ENCODE results near the gene TBC1D22A. TPM values are rescaled to one million over a fixed set of nuclear protein-coding genes. Genes with fewer than 3 reads are reported as not detected.

The TBC1D22A gene
- total RNA-seq, 1 experiment from 2014 or later: 20.9 TPM

GRCh38 chr22:47063606-47064005 is 301.2 kb downstream of the TBC1D22A start:
- Histone ChIP-seq H4K20me1 (ENCODE audit: insufficient read depth) (no peaks in the 10 kb centered on the region), H3K4me2 (ENCODE audit: low read length) (no peak overlapping the region), H3K27ac (ENCODE audit: low read depth, low read length) (no peak overlapping the region), H3K9me3 (ENCODE audit: control insufficient read depth in 1 of 2, insufficient read depth in 1 of 2, low read depth in 1 of 2, low read length in 2 of 2) (no peaks in the 10 kb centered on the region), H3K79me2 (ENCODE audit: insufficient read depth, low read length) (no peaks in the 10 kb centered on the region), H3K27me3 (ENCODE audit: insufficient read depth, low read length) (no peaks in the 10 kb centered on the region), H3K4me3 (replicated peaks in 1 of 2; ENCODE audit: low read depth in 1 of 2, low read length in 2 of 2) (no peak overlapping the region), H3K4me1 (ENCODE audit: control insufficient read depth in 1 of 2, insufficient read depth in 2 of 2, low read length in 2 of 2) (no peaks in the 10 kb centered on the region), H3K36me3 (ENCODE audit: control insufficient read depth in 1 of 2, insufficient read depth in 2 of 2, low read length in 2 of 2) (no peaks in the 10 kb centered on the region), H3K9ac (ENCODE audit: low read length) (no peak overlapping the region), H3K9me2 (ENCODE audit: insufficient read depth) (no peaks in the 10 kb centered on the region), H2AFZ (ENCODE audit: low read depth, low read length, poor library complexity, severe bottlenecking) (no peak overlapping the region)
- DNase-seq (ENCODE audit: low read depth, low spot score) (no peak), ATAC-seq (no peak)
- ChIA-PET RAD21 (ENCODE audit: low non-redundant PET in 1 of 2, low total read pairs in 2 of 2, uncharacterized antibody in 2 of 2, unreplicated experiment in 2 of 2) (no interaction called here), POLR2A (no interaction called here), CTCF (no interaction called here)
- BruUV-seq (replicated peaks): no TSS peak
- no peak for TF ChIP-seq SIN3A (IDR thresholded peaks at IDR 0.05; ENCODE audit: low read depth)
- no peak for TF ChIP-seq YY1 (IDR thresholded peaks at IDR 0.05; ENCODE audit: extremely low read depth, insufficient replicate concordance, low read depth, low read length)
- TF ChIP-seq POLR2AphosphoS5 (IDR thresholded peaks at IDR 0.05; ENCODE audit: low read depth, low read length): no peak
- TF ChIP-seq ZNF274 (IDR thresholded peaks at IDR 0.05; ENCODE audit: low read depth, low read length): no peak
- TF ChIP-seq EGR1 (IDR thresholded peaks at IDR 0.05; ENCODE audit: low read depth): no peak
- TF ChIP-seq JUND (IDR thresholded peaks at IDR 0.05): no peak
- no peak for TF ChIP-seq TCF7L2 (IDR thresholded peaks at IDR 0.05; ENCODE audit: borderline replicate concordance, extremely low read depth, insufficient read depth, insufficient read length)
- TF ChIP-seq CBX3 (IDR thresholded peaks at IDR 0.05; ENCODE audit: low read depth): no peak
- no peak for TF ChIP-seq CTCF (IDR thresholded peaks at IDR 0.05 in 2 of 3, conservative IDR thresholded peaks at IDR 0.05 in 1 of 3; ENCODE audit: borderline replicate concordance in 1 of 3, insufficient read depth in 1 of 3, low read depth in 2 of 3, low read length in 2 of 3)
- no peak for TF ChIP-seq CEBPB (IDR thresholded peaks at IDR 0.05; ENCODE audit: low read depth)
- no peak for TF ChIP-seq SRF (IDR thresholded peaks at IDR 0.05; ENCODE audit: low read depth)
- no peak for TF ChIP-seq POLR2A (IDR thresholded peaks at IDR 0.05; ENCODE audit: borderline replicate concordance, extremely low read depth, insufficient read depth, insufficient read length)
- no peak for TF ChIP-seq ATF3 (IDR thresholded peaks at IDR 0.05)
- TF ChIP-seq EZH2 (IDR thresholded peaks at IDR 0.05): no peak
- TF ChIP-seq RAD21 (IDR thresholded peaks at IDR 0.05; ENCODE audit: low read depth): no peak
- TF ChIP-seq SP1 (IDR thresholded peaks at IDR 0.05; ENCODE audit: low read depth): no peak
- intact Hi-C loops (cut with micrococcal nuclease): no loop called here
